Measurements from ENCODE around the gene WWTR1. TPM values are rescaled to one million over a fixed set of nuclear protein-coding genes. Genes with fewer than 3 reads are reported as not detected.

Gene WWTR1
- total and polyA plus RNA-seq, 2 of the 8 experiments (the other 6 are each of a cell fraction or from before 2014, with no cell fraction given) = 15.7 to 18.6 TPM

DNA sequence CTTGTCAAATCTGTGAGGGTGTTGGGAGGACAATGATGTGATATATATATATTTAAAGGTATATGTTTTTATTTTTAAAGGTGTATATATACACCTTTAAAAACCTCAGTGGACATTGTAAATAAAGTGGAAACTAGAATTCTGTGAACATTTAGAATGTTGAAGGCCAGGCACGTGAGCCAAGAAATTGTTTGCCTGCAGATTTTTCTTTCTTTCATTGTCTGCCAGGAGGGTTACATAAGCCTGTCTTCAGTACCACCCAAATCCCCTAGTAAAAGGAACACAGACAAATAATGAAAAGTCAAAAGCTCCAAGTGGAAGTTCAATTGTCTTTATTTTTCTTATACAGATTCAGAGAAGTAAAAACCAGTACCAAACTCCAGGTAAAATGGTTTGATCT lies 140.9 kb downstream of the WWTR1 start:
- Histone ChIP-seq H2BK5ac (ENCODE audit: low read depth, low read length) (no peak overlapping the region), H4K5ac (ENCODE audit: insufficient read length, low read depth, low read length) (no peak overlapping the region), H2BK120ac (replicated peaks; ENCODE audit: low read depth, low read length) (no peak overlapping the region), H3K36me3 (ENCODE audit: control insufficient read depth in 2 of 4, insufficient read depth in 4 of 4, low read length in 3 of 4) (peaks cover 0 to 6% (median 2%) of the 10 kb centered on the region in 4 experiments; a peak in 4 of 8 replicates), H3K79me1 (ENCODE audit: low read depth, low read length) (no peaks in the 10 kb centered on the region), H3K27ac (ENCODE audit: low read depth, low read length) (no peak overlapping the region), H2BK12ac (ENCODE audit: low read depth, low read length) (no peak overlapping the region), H3K23ac (ENCODE audit: insufficient read length) (no peak overlapping the region), H2BK20ac (ENCODE audit: low read length) (no peak overlapping the region), H3K4me1 (replicated peaks in 1 of 4; ENCODE audit: control insufficient read depth in 3 of 4, insufficient read depth in 4 of 4, low read length in 3 of 4) (no peaks in the 10 kb centered on the region), H4K8ac (ENCODE audit: extremely low read depth, insufficient read depth, low read length) (no peak overlapping the region), H3K4me3 (ENCODE audit: extremely low read depth in 1 of 4, insufficient read depth in 2 of 4, low read depth in 3 of 4, low read length in 4 of 4) (no peak overlapping the region), H2BK15ac (ENCODE audit: low read length) (no peak overlapping the region), H3K79me2 (ENCODE audit: control insufficient read depth in 1 of 2, insufficient read depth in 2 of 2, low read length in 2 of 2) (no peaks in the 10 kb centered on the region), H4K91ac (replicated peaks; ENCODE audit: insufficient read length, low read length) (no peak overlapping the region), H3K18ac (ENCODE audit: extremely low read depth, low read length) (no peak overlapping the region), H3K9ac (replicated peaks in 1 of 4; ENCODE audit: extremely low read depth in 1 of 4, low read depth in 3 of 4, low read length in 3 of 4) (no peak overlapping the region), H3K14ac (ENCODE audit: insufficient read length) (no peak overlapping the region), H2AK5ac (ENCODE audit: low read depth, low read length) (no peak overlapping the region), H3K4me2 (ENCODE audit: insufficient read depth in 1 of 2, low read depth in 2 of 2, low read length in 2 of 2) (no peak overlapping the region), H3K56ac (replicated peaks; ENCODE audit: insufficient read length, low read depth, low read length) (no peak overlapping the region), H3K23me2 (ENCODE audit: low read depth, low read length) (no peaks in the 10 kb centered on the region), H3K9me3 (ENCODE audit: insufficient read depth in 2 of 2, low read depth in 1 of 2, low read length in 1 of 2) (no peaks in the 10 kb centered on the region), H3K27me3 (replicated peaks in 1 of 4; ENCODE audit: control insufficient read depth in 3 of 4, extremely low read depth in 1 of 4, insufficient read depth in 3 of 4, low read length in 3 of 4) (no peaks in the 10 kb centered on the region), H3K4ac (replicated peaks; ENCODE audit: insufficient read length, low read depth, low read length) (no peak overlapping the region), H2AFZ (ENCODE audit: low read length) (no peak overlapping the region), H4K20me1 (replicated peaks in 1 of 2; ENCODE audit: control insufficient read depth in 1 of 2, insufficient read depth in 2 of 2, low read length in 2 of 2) (no peaks in the 10 kb centered on the region)
- ChIA-PET CTCF (ENCODE audit: partially characterized antibody) (interaction anchor here (1.0 kb wide), 1 partner anchor 14 kb away, joined by 3 read pairs; no protein-coding TSS in a partner anchor), POLR2A (ENCODE audit: partially characterized antibody) (no interaction called here)
- 86% methylated on average over 1 of the region's 1 CpG; no CpG with 5 or more reads in 1 of the 2 experiments for WGBS, 2 experiments (ENCODE audit: extremely low coverage in 1 of 2, insufficient coverage in 1 of 2, insufficient read length in 1 of 2, insufficient replicate concordance in 2 of 2, low coverage in 1 of 2, low lambda C conversion rate in 2 of 2, missing lambda C conversion rate in 1 of 2)
- FAIRE-seq (no peak), DNase-seq (ENCODE audit: low read depth in 1 of 2, low spot score in 2 of 2) (no peak)
- TF ChIP-seq GTF2F1 (IDR thresholded peaks at IDR 0.05; ENCODE audit: borderline replicate concordance, low read depth, low read length) (no peak), RAD21 (IDR thresholded peaks at IDR 0.05 in 1 of 2, conservative IDR thresholded peaks at IDR 0.05 in 1 of 2; ENCODE audit: low read depth in 2 of 2, low read length in 2 of 2) (no peak), JUN (IDR thresholded peaks at IDR 0.05; ENCODE audit: low read depth, low read length) (no peak), KDM1A (IDR thresholded peaks at IDR 0.05; ENCODE audit: borderline replicate concordance, low read length) (no peak), SP4 (IDR thresholded peaks at IDR 0.05; ENCODE audit: low read length) (no peak), TBP (IDR thresholded peaks at IDR 0.05; ENCODE audit: low read depth, low read length) (no peak), EP300 (IDR thresholded peaks at IDR 0.05; ENCODE audit: borderline replicate concordance in 1 of 2, low read depth in 2 of 2, low read length in 2 of 2) (no peak), BCL11A (IDR thresholded peaks at IDR 0.05; ENCODE audit: low read depth in 2 of 2, low read length in 2 of 2) (no peak), EGR1 (IDR thresholded peaks at IDR 0.05; ENCODE audit: borderline replicate concordance, low read depth, low read length) (no peak), RNF2 (IDR thresholded peaks at IDR 0.05; ENCODE audit: borderline replicate concordance, low read depth, low read length, missing control alignments, poor library complexity, severe bottlenecking) (no peak), SUZ12 (IDR thresholded peaks at IDR 0.05; ENCODE audit: low read length) (no peak)
